HepG2 (cell line): ENCODE measurements around the gene CDK5RAP2. TPM values are rescaled to one million over a fixed set of nuclear protein-coding genes. Genes with fewer than 3 reads are reported as not detected.

ENCODE experiments used
- FOXO1 ChIP-seq: sonication (generic); formaldehyde crosslinking; IDR thresholded peaks from 2 replicates; pipeline ENCODE4 v1.4.0; 2020; ENCODE audit warnings: missing genetic modification reagents
- HMGA1 ChIP-seq: sonication (generic); formaldehyde crosslinking; conservative IDR thresholded peaks from 2 replicates; pipeline ENCODE4 v1.4.0; 2020; ENCODE audit warnings: missing genetic modification reagents
- IKZF4 ChIP-seq: sonication (generic); formaldehyde crosslinking; IDR thresholded peaks from 2 replicates; pipeline ENCODE4 v1.5.1; 2020; ENCODE audit warnings: borderline replicate concordance, mild to moderate bottlenecking, low read depth, missing genetic modification reagents; ENCODE audit errors: not compliant biosample characterization
- TSC22D2 ChIP-seq: sonication (generic); formaldehyde crosslinking; IDR thresholded peaks from 2 replicates; pipeline ENCODE4 v1.5.1; 2020; ENCODE audit warnings: missing genetic modification reagents, mild to moderate bottlenecking, borderline replicate concordance
- ZBTB20 ChIP-seq: sonication (generic); formaldehyde crosslinking; IDR thresholded peaks from 2 replicates; pipeline ENCODE4 v1.8.1; 2023; ENCODE audit warnings: missing genetic modification reagents, low read depth, mild to moderate bottlenecking, borderline replicate concordance
- ZKSCAN8 ChIP-seq: IDR thresholded peaks from 2 replicates; pipeline ENCODE4 v1.6.1; 2016; ENCODE audit warnings: borderline replicate concordance, missing genetic modification reagents, missing compliant biosample characterization
- ZNF552 ChIP-seq: sonication (generic); formaldehyde crosslinking; IDR thresholded peaks from 2 replicates; pipeline ENCODE4 v1.9.0; 2022; ENCODE audit warnings: missing genetic modification reagents, mild to moderate bottlenecking, borderline replicate concordance
- polyA plus RNA-seq, 8 experiments: library from polyadenylated mRNA; depleted of rRNA in 3 of 8; stranded (reverse) in 7 of 8; unstranded in 1 of 8; fragments of >200 nt; fragmentation: Illumina TruSeq in 4 of 8; extraction: Trizol in 4 of 8; gene quantifications; 2 replicates each; pipeline versions ENCODE4 v1.2.1 to v1.2.3, GENCODE V29; 2011 to 2016; ENCODE audit warnings: low read depth in 4 of 8, missing spikeins in 1 of 8, mixed read lengths in 1 of 8; ENCODE audit not compliant: insufficient read depth in 1 of 8
- total RNA-seq, 5 experiments: library from RNA; depleted of rRNA; stranded (reverse); fragments of >200 nt; fragmentation: Illumina TruSeq; extraction: Trizol; gene quantifications; 2 replicates each; pipeline ENCODE4 v1.2.3, GENCODE V29; 2016; ENCODE audit warnings: low read depth in 1 of 5
- TF ChIP-seq, protein P1 (sequence below): sonication (generic); formaldehyde crosslinking; IDR thresholded peaks from 2 replicates; pipeline ENCODE4 v1.5.0; 2020; ENCODE audit warnings: mild to moderate bottlenecking, missing genetic modification reagents, moderate library complexity
- TF ChIP-seq, protein P2 (sequence below): conservative IDR thresholded peaks from 2 replicates; pipeline ENCODE4 v1.6.1; 2018; ENCODE audit warnings: missing genetic modification reagents
- TF ChIP-seq, protein P3 (sequence below): sonication (generic); formaldehyde crosslinking; IDR thresholded peaks from 2 replicates; pipeline ENCODE4 v1.4.0; 2020; ENCODE audit warnings: mild to moderate bottlenecking, missing genetic modification reagents
- TF ChIP-seq, protein P4 (sequence below): sonication (generic); formaldehyde crosslinking; IDR thresholded peaks from 2 replicates; pipeline ENCODE4 v1.9.0; 2021; ENCODE audit warnings: missing genetic modification reagents, mild to moderate bottlenecking, borderline replicate concordance
- TF ChIP-seq, protein P5 (sequence below): fragments of 450-650 bp; IDR thresholded peaks from 2 replicates; pipeline ENCODE4 v1.6.1; 2017; ENCODE audit warnings: mild to moderate bottlenecking
- TF ChIP-seq, protein P6 (sequence below): sonication (generic); formaldehyde crosslinking; IDR thresholded peaks from 2 replicates; pipeline ENCODE4 v1.9.0; 2021; ENCODE audit warnings: missing genetic modification reagents, borderline replicate concordance
- TF ChIP-seq, protein P7 (sequence below): sonication (generic); formaldehyde crosslinking; IDR thresholded peaks from 2 replicates; pipeline ENCODE4 v1.4.0; 2020; ENCODE audit warnings: missing genetic modification reagents

Gene CDK5RAP2
- total and polyA plus RNA-seq, 2 of the 13 experiments (the other 11 are each of a cell fraction or from before 2014, with no cell fraction given), result 31.8 to 42.2 TPM

DNA sequence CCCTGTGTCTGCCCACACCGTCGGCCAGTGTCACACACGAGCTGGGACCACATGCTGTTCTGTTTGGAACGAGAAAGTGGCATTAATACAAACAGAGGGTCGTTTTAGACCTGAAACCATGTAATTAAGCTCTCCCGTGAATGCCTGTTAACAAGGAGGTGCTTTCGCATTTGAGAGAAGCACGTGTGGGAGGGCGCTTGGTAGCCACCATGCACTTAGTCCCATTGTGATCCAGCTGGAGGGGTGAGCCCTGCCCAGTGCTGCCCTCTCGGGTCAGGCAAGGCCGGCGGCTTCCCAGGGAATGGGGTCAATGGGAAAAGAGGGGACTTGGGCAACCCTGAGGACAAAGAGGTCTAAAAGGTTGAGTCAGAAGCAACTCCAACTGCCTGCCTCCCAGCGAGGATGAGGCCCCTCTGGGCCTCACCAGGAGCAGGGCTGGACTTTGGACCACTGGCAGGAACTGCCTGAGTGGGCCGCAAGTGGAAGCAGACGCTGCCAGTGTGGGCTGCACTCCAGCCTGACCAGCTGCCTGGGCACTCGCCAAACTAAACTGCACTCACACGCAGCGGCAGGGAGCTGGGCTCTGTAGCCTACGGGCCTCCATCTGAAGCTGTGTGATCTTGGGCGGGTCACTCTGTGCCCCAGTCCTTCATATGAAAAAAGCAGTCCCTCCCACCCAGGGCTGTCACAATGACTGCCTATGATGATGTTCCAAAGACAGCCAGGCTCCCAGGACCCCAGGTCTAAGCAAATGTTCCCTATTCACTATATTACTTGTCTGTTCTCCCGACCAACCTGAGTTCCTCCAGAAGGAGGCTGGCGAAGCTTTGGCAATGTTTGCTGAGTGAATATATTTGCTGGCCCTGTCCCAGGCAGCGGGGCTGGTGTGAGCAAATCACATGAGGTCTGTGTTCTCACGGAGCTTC, 195.7 kb downstream of the CDK5RAP2 start (continued):
- TF ChIP-seq, protein P1, sequence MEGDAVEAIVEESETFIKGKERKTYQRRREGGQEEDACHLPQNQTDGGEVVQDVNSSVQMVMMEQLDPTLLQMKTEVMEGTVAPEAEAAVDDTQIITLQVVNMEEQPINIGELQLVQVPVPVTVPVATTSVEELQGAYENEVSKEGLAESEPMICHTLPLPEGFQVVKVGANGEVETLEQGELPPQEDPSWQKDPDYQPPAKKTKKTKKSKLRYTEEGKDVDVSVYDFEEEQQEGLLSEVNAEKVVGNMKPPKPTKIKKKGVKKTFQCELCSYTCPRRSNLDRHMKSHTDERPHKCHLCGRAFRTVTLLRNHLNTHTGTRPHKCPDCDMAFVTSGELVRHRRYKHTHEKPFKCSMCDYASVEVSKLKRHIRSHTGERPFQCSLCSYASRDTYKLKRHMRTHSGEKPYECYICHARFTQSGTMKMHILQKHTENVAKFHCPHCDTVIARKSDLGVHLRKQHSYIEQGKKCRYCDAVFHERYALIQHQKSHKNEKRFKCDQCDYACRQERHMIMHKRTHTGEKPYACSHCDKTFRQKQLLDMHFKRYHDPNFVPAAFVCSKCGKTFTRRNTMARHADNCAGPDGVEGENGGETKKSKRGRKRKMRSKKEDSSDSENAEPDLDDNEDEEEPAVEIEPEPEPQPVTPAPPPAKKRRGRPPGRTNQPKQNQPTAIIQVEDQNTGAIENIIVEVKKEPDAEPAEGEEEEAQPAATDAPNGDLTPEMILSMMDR (CRISPR knock-in tag), result peak; percentile 66
- TF ChIP-seq, protein P2, sequence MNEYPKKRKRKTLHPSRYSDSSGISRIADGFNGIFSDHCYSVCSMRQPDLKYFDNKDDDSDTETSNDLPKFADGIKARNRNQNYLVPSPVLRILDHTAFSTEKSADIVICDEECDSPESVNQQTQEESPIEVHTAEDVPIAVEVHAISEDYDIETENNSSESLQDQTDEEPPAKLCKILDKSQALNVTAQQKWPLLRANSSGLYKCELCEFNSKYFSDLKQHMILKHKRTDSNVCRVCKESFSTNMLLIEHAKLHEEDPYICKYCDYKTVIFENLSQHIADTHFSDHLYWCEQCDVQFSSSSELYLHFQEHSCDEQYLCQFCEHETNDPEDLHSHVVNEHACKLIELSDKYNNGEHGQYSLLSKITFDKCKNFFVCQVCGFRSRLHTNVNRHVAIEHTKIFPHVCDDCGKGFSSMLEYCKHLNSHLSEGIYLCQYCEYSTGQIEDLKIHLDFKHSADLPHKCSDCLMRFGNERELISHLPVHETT (CRISPR knock-in tag), result no peak
- TF ChIP-seq TSC22D2 (CRISPR knock-in tag), result peak; percentile 47; the same call in 1 of the 2 replicates
- TF ChIP-seq, protein P3, sequence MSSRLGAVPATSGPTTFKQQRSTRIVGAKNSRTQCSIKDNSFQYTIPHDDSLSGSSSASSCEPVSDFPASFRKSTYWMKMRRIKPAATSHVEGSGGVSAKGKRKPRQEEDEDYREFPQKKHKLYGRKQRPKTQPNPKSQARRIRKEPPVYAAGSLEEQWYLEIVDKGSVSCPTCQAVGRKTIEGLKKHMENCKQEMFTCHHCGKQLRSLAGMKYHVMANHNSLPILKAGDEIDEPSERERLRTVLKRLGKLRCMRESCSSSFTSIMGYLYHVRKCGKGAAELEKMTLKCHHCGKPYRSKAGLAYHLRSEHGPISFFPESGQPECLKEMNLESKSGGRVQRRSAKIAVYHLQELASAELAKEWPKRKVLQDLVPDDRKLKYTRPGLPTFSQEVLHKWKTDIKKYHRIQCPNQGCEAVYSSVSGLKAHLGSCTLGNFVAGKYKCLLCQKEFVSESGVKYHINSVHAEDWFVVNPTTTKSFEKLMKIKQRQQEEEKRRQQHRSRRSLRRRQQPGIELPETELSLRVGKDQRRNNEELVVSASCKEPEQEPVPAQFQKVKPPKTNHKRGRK (CRISPR knock-in tag), result no peak
- no peak for TF ChIP-seq HMGA1 (CRISPR knock-in tag)
- peak; percentile 61; the same call in 1 of the 2 replicates for TF ChIP-seq FOXO1
- TF ChIP-seq ZNF552 (CRISPR knock-in tag), result no peak
- TF ChIP-seq, protein P4, sequence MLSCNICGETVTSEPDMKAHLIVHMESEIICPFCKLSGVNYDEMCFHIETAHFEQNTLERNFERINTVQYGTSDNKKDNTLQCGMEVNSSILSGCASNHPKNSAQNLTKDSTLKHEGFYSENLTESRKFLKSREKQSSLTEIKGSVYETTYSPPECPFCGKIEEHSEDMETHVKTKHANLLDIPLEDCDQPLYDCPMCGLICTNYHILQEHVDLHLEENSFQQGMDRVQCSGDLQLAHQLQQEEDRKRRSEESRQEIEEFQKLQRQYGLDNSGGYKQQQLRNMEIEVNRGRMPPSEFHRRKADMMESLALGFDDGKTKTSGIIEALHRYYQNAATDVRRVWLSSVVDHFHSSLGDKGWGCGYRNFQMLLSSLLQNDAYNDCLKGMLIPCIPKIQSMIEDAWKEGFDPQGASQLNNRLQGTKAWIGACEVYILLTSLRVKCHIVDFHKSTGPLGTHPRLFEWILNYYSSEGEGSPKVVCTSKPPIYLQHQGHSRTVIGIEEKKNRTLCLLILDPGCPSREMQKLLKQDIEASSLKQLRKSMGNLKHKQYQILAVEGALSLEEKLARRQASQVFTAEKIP, result no peak
- peak; percentile 70; the same call in 1 of the 2 replicates for TF ChIP-seq ZBTB20 (CRISPR knock-in tag)
- TF ChIP-seq, protein P5, sequence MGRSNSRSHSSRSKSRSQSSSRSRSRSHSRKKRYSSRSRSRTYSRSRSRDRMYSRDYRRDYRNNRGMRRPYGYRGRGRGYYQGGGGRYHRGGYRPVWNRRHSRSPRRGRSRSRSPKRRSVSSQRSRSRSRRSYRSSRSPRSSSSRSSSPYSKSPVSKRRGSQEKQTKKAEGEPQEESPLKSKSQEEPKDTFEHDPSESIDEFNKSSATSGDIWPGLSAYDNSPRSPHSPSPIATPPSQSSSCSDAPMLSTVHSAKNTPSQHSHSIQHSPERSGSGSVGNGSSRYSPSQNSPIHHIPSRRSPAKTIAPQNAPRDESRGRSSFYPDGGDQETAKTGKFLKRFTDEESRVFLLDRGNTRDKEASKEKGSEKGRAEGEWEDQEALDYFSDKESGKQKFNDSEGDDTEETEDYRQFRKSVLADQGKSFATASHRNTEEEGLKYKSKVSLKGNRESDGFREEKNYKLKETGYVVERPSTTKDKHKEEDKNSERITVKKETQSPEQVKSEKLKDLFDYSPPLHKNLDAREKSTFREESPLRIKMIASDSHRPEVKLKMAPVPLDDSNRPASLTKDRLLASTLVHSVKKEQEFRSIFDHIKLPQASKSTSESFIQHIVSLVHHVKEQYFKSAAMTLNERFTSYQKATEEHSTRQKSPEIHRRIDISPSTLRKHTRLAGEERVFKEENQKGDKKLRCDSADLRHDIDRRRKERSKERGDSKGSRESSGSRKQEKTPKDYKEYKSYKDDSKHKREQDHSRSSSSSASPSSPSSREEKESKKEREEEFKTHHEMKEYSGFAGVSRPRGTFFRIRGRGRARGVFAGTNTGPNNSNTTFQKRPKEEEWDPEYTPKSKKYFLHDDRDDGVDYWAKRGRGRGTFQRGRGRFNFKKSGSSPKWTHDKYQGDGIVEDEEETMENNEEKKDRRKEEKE, result no peak
- peak; percentile 76; the same call in 1 of the 2 replicates for TF ChIP-seq ZKSCAN8 (CRISPR knock-in tag)
- TF ChIP-seq IKZF4 (CRISPR knock-in tag), result no peak
- TF ChIP-seq, protein P6, sequence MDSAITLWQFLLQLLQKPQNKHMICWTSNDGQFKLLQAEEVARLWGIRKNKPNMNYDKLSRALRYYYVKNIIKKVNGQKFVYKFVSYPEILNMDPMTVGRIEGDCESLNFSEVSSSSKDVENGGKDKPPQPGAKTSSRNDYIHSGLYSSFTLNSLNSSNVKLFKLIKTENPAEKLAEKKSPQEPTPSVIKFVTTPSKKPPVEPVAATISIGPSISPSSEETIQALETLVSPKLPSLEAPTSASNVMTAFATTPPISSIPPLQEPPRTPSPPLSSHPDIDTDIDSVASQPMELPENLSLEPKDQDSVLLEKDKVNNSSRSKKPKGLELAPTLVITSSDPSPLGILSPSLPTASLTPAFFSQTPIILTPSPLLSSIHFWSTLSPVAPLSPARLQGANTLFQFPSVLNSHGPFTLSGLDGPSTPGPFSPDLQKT (CRISPR knock-in tag), result no peak
- TF ChIP-seq, protein P7, sequence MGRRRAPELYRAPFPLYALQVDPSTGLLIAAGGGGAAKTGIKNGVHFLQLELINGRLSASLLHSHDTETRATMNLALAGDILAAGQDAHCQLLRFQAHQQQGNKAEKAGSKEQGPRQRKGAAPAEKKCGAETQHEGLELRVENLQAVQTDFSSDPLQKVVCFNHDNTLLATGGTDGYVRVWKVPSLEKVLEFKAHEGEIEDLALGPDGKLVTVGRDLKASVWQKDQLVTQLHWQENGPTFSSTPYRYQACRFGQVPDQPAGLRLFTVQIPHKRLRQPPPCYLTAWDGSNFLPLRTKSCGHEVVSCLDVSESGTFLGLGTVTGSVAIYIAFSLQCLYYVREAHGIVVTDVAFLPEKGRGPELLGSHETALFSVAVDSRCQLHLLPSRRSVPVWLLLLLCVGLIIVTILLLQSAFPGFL (CRISPR knock-in tag), result no peak
